Glutamatergic neuron (in vitro differentiated cells): ENCODE measurements around the gene SLC2A10. TPM values are rescaled to one million over a fixed set of nuclear protein-coding genes. Genes with fewer than 3 reads are reported as not detected.
A peak's percentile ranks its signal among the peaks of the same experiment; 100 is the strongest.

ENCODE experiments used
- DNase-seq: peaks from one replicate; pipeline ENCODE4 v3.0.0; 2022
- H3K27ac Mint-ChIP-seq: one replicate; pipeline ENCODE4 v1.8.0; 2020; ENCODE audit warnings: mild to moderate bottlenecking, mixed read lengths, inconsistent platforms; ENCODE audit not compliant: unreplicated experiment
- H3K27me3 Mint-ChIP-seq: one replicate; pipeline ENCODE4 v1.8.0; 2020; ENCODE audit warnings: mild to moderate bottlenecking, moderate library complexity, mixed read lengths, inconsistent platforms; ENCODE audit not compliant: unreplicated experiment
- H3K36me3 Mint-ChIP-seq: one replicate; pipeline ENCODE4 v1.8.0; 2020; ENCODE audit warnings: mild to moderate bottlenecking, mixed read lengths, inconsistent platforms; ENCODE audit not compliant: unreplicated experiment
- H3K4me1 Mint-ChIP-seq: one replicate; pipeline ENCODE4 v1.8.0; 2020; ENCODE audit warnings: mild to moderate bottlenecking, low read depth, mixed read lengths, inconsistent platforms; ENCODE audit not compliant: unreplicated experiment
- H3K4me3 Mint-ChIP-seq: one replicate; pipeline ENCODE4 v1.8.0; 2020; ENCODE audit warnings: mild to moderate bottlenecking, mixed read lengths, inconsistent platforms; ENCODE audit not compliant: unreplicated experiment
- H3K9me3 Mint-ChIP-seq: one replicate; pipeline ENCODE4 v1.8.0; 2020; ENCODE audit warnings: mild to moderate bottlenecking, moderate library complexity, mixed read lengths, inconsistent platforms; ENCODE audit not compliant: unreplicated experiment
- CTCF ChIP-seq: fragments of 200-600 bp; sonication (generic); IDR thresholded peaks from one replicate; pipeline ENCODE4 v1.5.0; 2021; ENCODE audit not compliant: partially characterized antibody, unreplicated experiment
- long read RNA-seq: library from polyadenylated mRNA; unstranded; transcript quantifications from one replicate; pipeline ENCODE4 v2.0.0, GENCODE V29; 2020; ENCODE audit not compliant: unreplicated experiment
- total RNA-seq: library from RNA; stranded (reverse); fragmentation: NEBNext Ultra II Directional; extraction: Animal tissue kit (Norgen Biotek cat#: 25700); gene quantifications from one replicate; pipeline ENCODE4 v1.2.1, GENCODE V29; 2021; ENCODE audit not compliant: unreplicated experiment

SLC2A10 gene
- 0.37 TPM for total RNA-seq
- long read RNA-seq, result 0 reads

- TF ChIP-seq CTCF, result no peak
- Mint-ChIP-seq H3K9me3 (peaks cover 2% of the 10 kb centered on the region), H3K4me3 (peak within 1 kb of the TSS; percentile 88), H3K27me3 (peaks cover 12% of the 10 kb centered on the region), H3K27ac (peak within 1 kb of the TSS; percentile 11), H3K4me1 (peaks cover 6% of the 10 kb centered on the region), H3K36me3 (peaks cover 4% of the 10 kb centered on the region)
- DNase-seq, result peak; percentile 60
Observed at GRCh38 chr20:46709459-46710152, at the start of gene SLC2A10. Gene SLC2A10, plus strand, starts transcription at chr20:46709649. Its CDS starts 88 bp downstream, at chr20:46709737.

GRCh38 chr20:46660487-46660886, 49.0 kb upstream of the SLC2A10 start:
- no peaks in the 10 kb centered on the region for H3K4me1 Mint-ChIP-seq
- H3K4me3 Mint-ChIP-seq, result no peak overlapping the region
- H3K27me3 Mint-ChIP-seq, result no peaks in the 10 kb centered on the region
- H3K36me3 Mint-ChIP-seq, result peaks cover 15% of the 10 kb centered on the region
- TF ChIP-seq CTCF, result no peak
- DNase-seq, result no peak
- H3K9me3 Mint-ChIP-seq, result no peaks in the 10 kb centered on the region
- H3K27ac Mint-ChIP-seq, result no peak overlapping the region

- no peak for DNase-seq
- Mint-ChIP-seq H3K27ac (no peak overlapping the region), H3K27me3 (no peaks in the 10 kb centered on the region), H3K4me3 (no peak overlapping the region), H3K36me3 (peaks cover 14% of the 10 kb centered on the region), H3K4me1 (no peaks in the 10 kb centered on the region), H3K9me3 (no peaks in the 10 kb centered on the region)
- TF ChIP-seq CTCF, result no peak
Observed at GRCh38 chr20:46661659-46662058, 47.8 kb upstream of the SLC2A10 start.

GRCh38 chr20:46663531-46663930, 45.9 kb upstream of the SLC2A10 start:
- Mint-ChIP-seq H3K36me3 (peaks cover 10% of the 10 kb centered on the region), H3K27me3 (no peaks in the 10 kb centered on the region), H3K9me3 (no peaks in the 10 kb centered on the region), H3K27ac (no peak overlapping the region), H3K4me3 (no peak overlapping the region), H3K4me1 (no peaks in the 10 kb centered on the region)
- no peak for TF ChIP-seq CTCF
- no peak for DNase-seq

- no peak for DNase-seq
- H3K4me1 Mint-ChIP-seq, result no peaks in the 10 kb centered on the region
- H3K27me3 Mint-ChIP-seq, result no peaks in the 10 kb centered on the region
- peaks cover 16% of the 10 kb centered on the region for H3K36me3 Mint-ChIP-seq
- no peak overlapping the region for H3K27ac Mint-ChIP-seq
- TF ChIP-seq CTCF, result no peak
- H3K9me3 Mint-ChIP-seq, result no peaks in the 10 kb centered on the region
- H3K4me3 Mint-ChIP-seq, result no peak overlapping the region
Observed at GRCh38 chr20:46665602-46666001, 43.8 kb upstream of the SLC2A10 start.
